Measurements from ENCODE around the gene S100A13.

DNA sequence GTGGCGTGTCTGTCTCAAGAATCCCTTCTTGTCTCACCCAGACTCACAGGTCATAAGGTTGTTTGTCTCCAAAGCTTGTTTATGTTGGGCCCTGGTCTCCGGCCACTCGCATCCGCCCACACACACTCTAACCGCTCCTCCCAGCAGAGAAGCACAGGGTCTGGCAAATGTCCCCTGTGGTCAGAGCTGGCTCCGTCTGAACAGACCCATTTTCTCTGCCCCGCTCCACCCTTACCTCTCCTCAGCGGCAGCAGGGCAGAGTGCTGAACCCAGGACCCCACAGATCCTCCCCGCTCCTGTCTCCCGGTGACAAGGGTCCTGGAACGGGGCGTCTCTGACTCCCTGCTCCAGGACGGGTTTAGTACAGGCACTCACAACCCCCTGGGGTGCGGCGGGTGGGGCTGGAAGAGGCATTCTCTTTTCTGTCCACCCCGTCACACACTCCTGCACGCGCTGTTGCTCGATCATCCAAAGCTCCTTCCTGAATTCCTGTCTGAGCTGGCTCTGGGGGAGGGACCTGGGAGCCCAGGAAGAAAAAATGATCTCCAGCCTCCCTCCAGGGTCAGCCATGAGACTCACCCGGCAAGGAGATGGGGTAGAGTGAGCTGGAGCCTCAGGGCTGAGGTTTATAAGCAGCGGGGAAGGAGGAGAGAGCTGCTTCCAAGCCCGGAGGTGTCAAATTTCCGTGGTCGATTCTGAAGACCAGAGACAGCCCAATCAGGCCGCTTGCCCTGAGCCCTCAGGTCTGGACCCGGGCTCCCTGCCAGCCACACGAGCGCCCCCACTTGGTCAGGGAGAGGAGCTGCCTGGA is at the start of gene S100A13:
- peak; percentile 50 to 64 for TF ChIP-seq POLR2A (IDR thresholded peaks at IDR 0.05)
- TF ChIP-seq, protein P1, sequence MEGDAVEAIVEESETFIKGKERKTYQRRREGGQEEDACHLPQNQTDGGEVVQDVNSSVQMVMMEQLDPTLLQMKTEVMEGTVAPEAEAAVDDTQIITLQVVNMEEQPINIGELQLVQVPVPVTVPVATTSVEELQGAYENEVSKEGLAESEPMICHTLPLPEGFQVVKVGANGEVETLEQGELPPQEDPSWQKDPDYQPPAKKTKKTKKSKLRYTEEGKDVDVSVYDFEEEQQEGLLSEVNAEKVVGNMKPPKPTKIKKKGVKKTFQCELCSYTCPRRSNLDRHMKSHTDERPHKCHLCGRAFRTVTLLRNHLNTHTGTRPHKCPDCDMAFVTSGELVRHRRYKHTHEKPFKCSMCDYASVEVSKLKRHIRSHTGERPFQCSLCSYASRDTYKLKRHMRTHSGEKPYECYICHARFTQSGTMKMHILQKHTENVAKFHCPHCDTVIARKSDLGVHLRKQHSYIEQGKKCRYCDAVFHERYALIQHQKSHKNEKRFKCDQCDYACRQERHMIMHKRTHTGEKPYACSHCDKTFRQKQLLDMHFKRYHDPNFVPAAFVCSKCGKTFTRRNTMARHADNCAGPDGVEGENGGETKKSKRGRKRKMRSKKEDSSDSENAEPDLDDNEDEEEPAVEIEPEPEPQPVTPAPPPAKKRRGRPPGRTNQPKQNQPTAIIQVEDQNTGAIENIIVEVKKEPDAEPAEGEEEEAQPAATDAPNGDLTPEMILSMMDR (IDR thresholded peaks at IDR 0.05 in 4 of 5, conservative IDR thresholded peaks at IDR 0.05 in 1 of 5) = peak in 3 of 5 experiments; percentile 43 to 56 (median 53)
